ENCODE results near the gene JAK1.

The JAK1 gene

GRCh38 chr1:64834734-64835133 lies 131.6 kb downstream of the JAK1 start:
- no peaks in the 10 kb centered on the region for H3K9me3 ChIP-seq
- no peak overlapping the region for H3K4me3 ChIP-seq
- no peak for DNase-seq
- no peak for TF ChIP-seq CTCF (IDR thresholded peaks at IDR 0.05)
- H3K4me1 ChIP-seq = no peaks in the 10 kb centered on the region
- intact Hi-C loops (cut with DNase I; ENCODE audit: low total_unique reads) = no loop called here
- no peak overlapping the region for H3K27ac ChIP-seq
- H3K36me3 ChIP-seq = peaks cover 68 to 89% (median 82%) of the 10 kb centered on the region in 3 donors
- no peaks in the 10 kb centered on the region for H3K27me3 ChIP-seq

GRCh38 chr1:64830030-64830651 lies 136.2 kb downstream of the JAK1 start:
- no peak for TF ChIP-seq CTCF (IDR thresholded peaks at IDR 0.05)
- Histone ChIP-seq H3K4me3 (no peak overlapping the region), H3K27ac (no peak overlapping the region)

GRCh38 chr1:64829411-64830029 lies 136.8 kb downstream of the JAK1 start:
- intact Hi-C loops (cut with DNase I; ENCODE audit: low total_unique reads) = loop anchor here (10.0 kb wide), 1 partner anchor 85 kb away; the partner anchor contains the start of gene RAVER2
- H3K27ac ChIP-seq = no peak overlapping the region
- peaks cover 0 to under 1% (median 0%) of the 10 kb centered on the region in 4 donors for H3K4me1 ChIP-seq
- TF ChIP-seq CTCF (IDR thresholded peaks at IDR 0.05) = no peak
- peaks cover 26 to 38% (median 34%) of the 10 kb centered on the region in 3 donors for H3K36me3 ChIP-seq
- DNase-seq = no peak
- H3K27me3 ChIP-seq = no peaks in the 10 kb centered on the region
- H3K4me3 ChIP-seq = no peak overlapping the region
- no peaks in the 10 kb centered on the region for H3K9me3 ChIP-seq

More at GRCh38 chr1:64830030-64830651, 136.2 kb downstream of the JAK1 start:
- no peaks in the 10 kb centered on the region for H3K9me3 ChIP-seq
- no peak for DNase-seq
- H3K4me1 ChIP-seq = no peaks in the 10 kb centered on the region
- intact Hi-C loops (cut with DNase I; ENCODE audit: low total_unique reads) = no loop called here
- H3K27me3 ChIP-seq = no peaks in the 10 kb centered on the region
- peaks cover 30 to 44% (median 40%) of the 10 kb centered on the region in 3 donors for H3K36me3 ChIP-seq

GRCh38 chr1:64828829-64829228 lies 137.5 kb downstream of the JAK1 start:
- Histone ChIP-seq H3K27ac (no peak overlapping the region), H3K9me3 (no peaks in the 10 kb centered on the region), H3K36me3 (peaks cover 20 to 31% (median 27%) of the 10 kb centered on the region in 3 donors), H3K27me3 (no peaks in the 10 kb centered on the region), H3K4me3 (no peak overlapping the region), H3K4me1 (peaks cover 0 to 3% (median 0%) of the 10 kb centered on the region in 4 donors)
- no peak for TF ChIP-seq CTCF (IDR thresholded peaks at IDR 0.05)
- intact Hi-C loops (cut with DNase I; ENCODE audit: low total_unique reads) = loop anchor here (10.0 kb wide), 1 partner anchor 84 kb away; the partner anchor contains the start of gene RAVER2
- no peak for DNase-seq

GRCh38 chr1:64826991-64827390 lies 139.4 kb downstream of the JAK1 start:
- no peaks in the 10 kb centered on the region for H3K9me3 ChIP-seq
- DNase-seq = no peak
- peaks cover 0 to 7% (median 0%) of the 10 kb centered on the region in 4 donors for H3K4me1 ChIP-seq
- TF ChIP-seq CTCF (IDR thresholded peaks at IDR 0.05) = no peak
- peaks cover 7 to 14% (median 8%) of the 10 kb centered on the region in 3 donors for H3K36me3 ChIP-seq
- no peaks in the 10 kb centered on the region for H3K27me3 ChIP-seq
- H3K27ac ChIP-seq = no peak overlapping the region
- H3K4me3 ChIP-seq = no peak overlapping the region
- intact Hi-C loops (cut with DNase I; ENCODE audit: low total_unique reads) = loop anchor here (10.0 kb wide), 1 partner anchor 82 kb away; the partner anchor contains the start of gene RAVER2

Data from tibial artery (tissue), 4 donors.